Activated T-cell treated with anti-CD3 and anti-CD28 coated beads for 4 hours (primary cell): Measurements from ENCODE around the gene TPSB2.
"Not testable (repeated sequence)": the region's sequence is repeated elsewhere in the genome, so short reads cannot be mapped to it uniquely, and the experiment has no call there.

Source experiments
- DNase-seq: peaks from one replicate; pipeline ENCODE4 v3.0.0-alpha.2; 2020

TPSB2 gene

GRCh38 chr16:1240436-1240835 lies 10.5 kb upstream of the TPSB2 start, which contains the start of gene TPSAB1:
TSS of gene TPSAB1 (plus strand) at chr16:1240705. CDS start at chr16:1240939, 234 bp downstream.
- DNase-seq = not testable (repeated sequence)

- not testable (repeated sequence) for DNase-seq
Observed at GRCh38 chr16:1239575-1239974, 9.6 kb upstream of the TPSB2 start.

- not testable (repeated sequence) for DNase-seq
Observed at GRCh38 chr16:1238909-1239308, 8.9 kb upstream of the TPSB2 start.

- no peak for DNase-seq
Observed at GRCh38 chr16:1237990-1238389, 8.0 kb upstream of the TPSB2 start.

- not testable (repeated sequence) for DNase-seq
Observed at GRCh38 chr16:1236659-1237058, 6.7 kb upstream of the TPSB2 start.

- DNase-seq = not testable (repeated sequence)
Observed at GRCh38 chr16:1232049-1232748, 2.2 kb upstream of the TPSB2 start.

- not testable (repeated sequence) for DNase-seq
Observed at GRCh38 chr16:1231301-1231700, 1.3 kb upstream of the TPSB2 start.

GRCh38 chr16:1230471-1231212 lies 658 bp upstream of the TPSB2 start:
- DNase-seq = not testable (repeated sequence)

- DNase-seq = not testable (repeated sequence)
Observed at GRCh38 chr16:1229476-1229875, 508 bp downstream of the TPSB2 start.

- DNase-seq = not testable (repeated sequence)
Observed at GRCh38 chr16:1228227-1228626, 1.8 kb downstream of the TPSB2 start.

GRCh38 chr16:1226692-1227091 lies 3.3 kb downstream of the TPSB2 start:
- DNase-seq = not testable (repeated sequence)

GRCh38 chr16:1225728-1226311 lies 4.2 kb downstream of the TPSB2 start:
- not testable (repeated sequence) for DNase-seq

GRCh38 chr16:1225051-1225451 lies 4.9 kb downstream of the TPSB2 start, which contains the start of gene TPSG1:
TSS of gene TPSG1 (minus strand) at chr16:1225268. CDS start at chr16:1225252, 16 bp downstream.
- DNase-seq = no peak

- no peak for DNase-seq
Observed at GRCh38 chr16:1224558-1224957, 5.4 kb downstream of the TPSB2 start.

- no peak for DNase-seq
Observed at GRCh38 chr16:1223355-1224214, 6.4 kb downstream of the TPSB2 start.

- no peak for DNase-seq
Observed at GRCh38 chr16:1222553-1223354, 7.2 kb downstream of the TPSB2 start.

GRCh38 chr16:1221628-1222552 lies 8.1 kb downstream of the TPSB2 start:
- DNase-seq = no peak

- DNase-seq = no peak
Observed at GRCh38 chr16:1220841-1221627, 8.9 kb downstream of the TPSB2 start.

GRCh38 chr16:1220098-1220728 lies 9.8 kb downstream of the TPSB2 start:
- DNase-seq = no peak
